ENCODE results near the gene NPC1L1.

DNA sequence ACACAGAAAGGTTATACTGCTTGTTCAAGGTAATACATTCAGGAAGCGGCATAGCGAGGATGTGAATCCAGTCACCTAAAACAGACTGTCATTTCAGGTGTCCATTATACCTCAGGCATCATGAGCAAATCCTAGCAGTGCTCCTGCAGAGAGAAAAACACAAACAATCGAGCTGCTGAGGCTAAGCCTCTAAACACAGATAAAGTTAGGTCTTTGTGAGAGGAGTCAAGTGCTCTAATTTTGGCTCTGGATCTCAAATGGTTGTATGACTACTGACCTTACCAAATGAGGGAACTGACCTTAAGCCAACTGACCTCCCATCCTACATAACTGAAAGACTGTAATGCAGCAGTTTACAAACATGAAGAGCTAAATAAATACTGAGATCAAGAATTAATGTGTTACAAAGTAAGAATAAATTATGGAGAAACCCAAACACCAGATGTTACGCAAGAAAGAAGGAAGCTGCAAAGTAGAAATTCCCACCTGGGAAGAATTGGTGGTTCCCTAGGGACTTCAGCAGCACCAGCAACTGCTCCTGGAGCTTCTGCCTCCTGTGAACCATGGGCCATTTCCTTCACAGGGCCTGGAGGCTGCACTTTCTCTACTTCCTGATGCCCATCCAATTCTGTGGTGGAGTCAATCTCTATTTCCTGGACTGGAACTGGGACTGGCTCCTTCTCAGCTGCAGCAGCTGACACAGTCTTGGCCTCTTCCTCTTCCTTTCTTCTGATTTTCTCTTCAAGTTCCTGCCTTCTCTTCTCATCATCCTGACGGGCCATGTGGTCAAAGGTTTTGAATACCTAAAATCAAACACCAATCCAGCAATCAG, 56.4 kb downstream of the NPC1L1 start:
- TF ChIP-seq CTCF (IDR thresholded peaks at IDR 0.05) (no peak), POLR2A (IDR thresholded peaks at IDR 0.05) (no peak), EP300 (IDR thresholded peaks at IDR 0.05) (no peak)

Measured in ovary (tissue), 3 donors.